ENCODE data around the gene MDH1. TPM values are rescaled to one million over a fixed set of nuclear protein-coding genes. Genes with fewer than 3 reads are reported as not detected.

MDH1 gene
- polyA plus RNA-seq, 2 of the 4 experiments (the other 2 are of a cell fraction), result 220 to 425 TPM

DNA sequence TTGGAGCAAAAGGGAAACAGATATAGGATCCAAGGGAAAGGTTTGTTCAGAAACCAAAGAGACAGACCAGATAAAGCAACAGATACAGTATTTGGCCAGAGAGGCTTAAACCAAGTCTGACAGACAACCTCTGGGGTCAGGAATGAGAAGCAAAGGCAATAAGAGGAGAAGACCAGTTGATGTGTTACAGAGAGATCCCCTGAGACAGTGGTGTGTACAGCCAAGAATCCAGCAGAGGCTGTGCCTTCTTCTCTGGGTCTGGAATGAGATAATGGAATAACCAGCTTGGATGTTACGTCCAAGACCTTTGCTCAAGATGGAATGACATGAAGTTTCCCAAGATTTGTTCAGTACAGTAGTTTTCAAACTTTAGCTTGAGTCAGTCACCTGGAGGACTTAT lies 61.1 kb downstream of the MDH1 start:
- ChIA-PET CTCF (no interaction called here), POLR2A (no interaction called here)
- H3K4me1 ChIP-seq, result no peaks in the 10 kb centered on the region
- no peak for ATAC-seq
- FAIRE-seq, result no peak
- no peak for DNase-seq (ENCODE audit: low read depth in 1 of 2, low spot score in 1 of 2)
- TF ChIP-seq RCOR1 (IDR thresholded peaks at IDR 0.05; ENCODE audit: low read depth, low read length) (no peak), KDM5A (IDR thresholded peaks at IDR 0.05) (no peak), CEBPB (IDR thresholded peaks at IDR 0.05) (no peak), RNF2 (IDR thresholded peaks at IDR 0.05; ENCODE audit: borderline replicate concordance, low read depth) (no peak), FOXS1 (CRISPR knock-in tag; IDR thresholded peaks at IDR 0.05) (no peak), MAFK (IDR thresholded peaks at IDR 0.05; ENCODE audit: partially characterized antibody) (no peak), HOXB5 (CRISPR knock-in tag; IDR thresholded peaks at IDR 0.05) (no peak), ZSCAN20 (CRISPR knock-in tag; IDR thresholded peaks at IDR 0.05) (no peak)
- TF ChIP-seq, protein P1, sequence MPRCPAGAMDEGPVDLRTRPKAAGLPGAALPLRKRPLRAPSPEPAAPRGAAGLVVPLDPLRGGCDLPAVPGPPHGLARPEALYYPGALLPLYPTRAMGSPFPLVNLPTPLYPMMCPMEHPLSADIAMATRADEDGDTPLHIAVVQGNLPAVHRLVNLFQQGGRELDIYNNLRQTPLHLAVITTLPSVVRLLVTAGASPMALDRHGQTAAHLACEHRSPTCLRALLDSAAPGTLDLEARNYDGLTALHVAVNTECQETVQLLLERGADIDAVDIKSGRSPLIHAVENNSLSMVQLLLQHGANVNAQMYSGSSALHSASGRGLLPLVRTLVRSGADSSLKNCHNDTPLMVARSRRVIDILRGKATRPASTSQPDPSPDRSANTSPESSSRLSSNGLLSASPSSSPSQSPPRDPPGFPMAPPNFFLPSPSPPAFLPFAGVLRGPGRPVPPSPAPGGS (IDR thresholded peaks at IDR 0.05), result no peak
- WGBS (ENCODE audit: missing lambda C conversion rate), result 17% methylated on average over 1 of the region's 1 CpG
- H3K4me3 ChIP-seq, result no peak overlapping the region
- H3K9me3 ChIP-seq, result peaks cover 5% of the 10 kb centered on the region
- H3K4me2 ChIP-seq, result no peak overlapping the region
- no peak overlapping the region for H3K27ac ChIP-seq

DNA sequence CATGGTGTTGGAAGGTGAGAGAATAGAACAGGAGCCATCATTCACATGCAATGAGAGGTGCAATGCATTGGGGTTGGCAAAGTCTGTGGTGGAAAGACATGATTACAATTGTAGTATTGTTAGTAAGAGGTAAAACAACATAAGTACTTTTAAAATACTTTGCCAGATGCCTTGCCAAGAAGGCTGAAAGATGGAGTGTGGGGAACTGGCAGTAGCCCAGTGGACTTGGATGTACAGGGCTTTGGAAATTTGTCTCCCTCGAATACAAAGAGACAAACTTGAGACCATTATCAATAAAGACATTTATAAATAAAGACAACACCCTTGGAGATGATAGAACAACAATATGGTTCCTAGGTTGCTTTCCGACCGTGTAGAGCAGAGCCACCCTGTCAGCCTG lies 62.0 kb downstream of the MDH1 start:
- Histone ChIP-seq H3K27ac (no peak overlapping the region), H3K9me3 (peaks cover 5% of the 10 kb centered on the region), H3K4me1 (no peaks in the 10 kb centered on the region), H3K4me2 (no peak overlapping the region), H3K4me3 (no peak overlapping the region)
- no peak for FAIRE-seq
- DNase-seq (ENCODE audit: low read depth in 1 of 2, low spot score in 1 of 2), result no peak
- POLR2A ChIA-PET, result no interaction called here
- WGBS (ENCODE audit: missing lambda C conversion rate), result 23% methylated on average over 3 of the region's 3 CpGs
- ATAC-seq, result no peak
- CTCF ChIA-PET, result no interaction called here
- TF ChIP-seq, protein P2, sequence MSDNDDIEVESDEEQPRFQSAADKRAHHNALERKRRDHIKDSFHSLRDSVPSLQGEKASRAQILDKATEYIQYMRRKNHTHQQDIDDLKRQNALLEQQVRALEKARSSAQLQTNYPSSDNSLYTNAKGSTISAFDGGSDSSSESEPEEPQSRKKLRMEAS (IDR thresholded peaks at IDR 0.05), result no peak
- no peak for TF ChIP-seq HOXA7 (CRISPR knock-in tag; IDR thresholded peaks at IDR 0.05)
- TF ChIP-seq HOXB13 (CRISPR knock-in tag; IDR thresholded peaks at IDR 0.05; ENCODE audit: low read depth), result no peak
- TF ChIP-seq, protein P1 (IDR thresholded peaks at IDR 0.05), result no peak
- TF ChIP-seq POLR2A (IDR thresholded peaks at IDR 0.05; ENCODE audit: low read length), result no peak
- TF ChIP-seq, protein P3, sequence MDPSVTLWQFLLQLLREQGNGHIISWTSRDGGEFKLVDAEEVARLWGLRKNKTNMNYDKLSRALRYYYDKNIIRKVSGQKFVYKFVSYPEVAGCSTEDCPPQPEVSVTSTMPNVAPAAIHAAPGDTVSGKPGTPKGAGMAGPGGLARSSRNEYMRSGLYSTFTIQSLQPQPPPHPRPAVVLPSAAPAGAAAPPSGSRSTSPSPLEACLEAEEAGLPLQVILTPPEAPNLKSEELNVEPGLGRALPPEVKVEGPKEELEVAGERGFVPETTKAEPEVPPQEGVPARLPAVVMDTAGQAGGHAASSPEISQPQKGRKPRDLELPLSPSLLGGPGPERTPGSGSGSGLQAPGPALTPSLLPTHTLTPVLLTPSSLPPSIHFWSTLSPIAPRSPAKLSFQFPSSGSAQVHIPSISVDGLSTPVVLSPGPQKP (IDR thresholded peaks at IDR 0.05; ENCODE audit: low read depth, low read length), result no peak
- no peak for TF ChIP-seq RAD21 (conservative IDR thresholded peaks at IDR 0.05 in 1 of 2, IDR thresholded peaks at IDR 0.05 in 1 of 2)

DNA sequence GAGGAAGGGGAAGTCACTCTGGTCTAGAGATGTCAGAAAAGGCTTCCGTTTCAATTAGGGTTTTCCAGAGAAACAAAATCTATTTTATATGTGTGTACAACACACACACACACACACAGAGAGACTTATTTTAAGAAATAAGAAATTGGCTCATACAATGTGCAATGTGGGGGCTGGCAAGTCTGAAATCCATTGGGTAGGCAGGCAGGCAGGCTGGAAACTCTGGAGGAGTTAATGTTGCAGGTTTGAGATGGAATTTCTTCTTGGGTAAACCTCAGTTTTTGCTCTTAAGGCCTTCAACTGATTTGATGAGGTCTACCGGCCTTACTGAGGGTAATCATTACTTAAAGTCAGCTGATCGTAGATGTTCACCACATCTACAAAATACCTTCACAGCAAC lies 62.6 kb downstream of the MDH1 start:
- 40% methylated on average over 3 of the region's 3 CpGs for WGBS (ENCODE audit: missing lambda C conversion rate)
- no peak for TF ChIP-seq TP53 (CRISPR knock-in tag; IDR thresholded peaks at IDR 0.05)
- TF ChIP-seq SREBF2 (IDR thresholded peaks at IDR 0.05), result no peak
- TF ChIP-seq BHLHE40 (IDR thresholded peaks at IDR 0.05; ENCODE audit: low read depth, low read length), result no peak
- TF ChIP-seq HOXA7 (CRISPR knock-in tag; IDR thresholded peaks at IDR 0.05), result no peak
- TF ChIP-seq, protein P4, sequence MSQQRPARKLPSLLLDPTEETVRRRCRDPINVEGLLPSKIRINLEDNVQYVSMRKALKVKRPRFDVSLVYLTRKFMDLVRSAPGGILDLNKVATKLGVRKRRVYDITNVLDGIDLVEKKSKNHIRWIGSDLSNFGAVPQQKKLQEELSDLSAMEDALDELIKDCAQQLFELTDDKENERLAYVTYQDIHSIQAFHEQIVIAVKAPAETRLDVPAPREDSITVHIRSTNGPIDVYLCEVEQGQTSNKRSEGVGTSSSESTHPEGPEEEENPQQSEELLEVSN (IDR thresholded peaks at IDR 0.05; ENCODE audit: borderline replicate concordance, low read depth), result no peak
- TF ChIP-seq RFX5 (IDR thresholded peaks at IDR 0.05), result no peak
- TF ChIP-seq FOXS1 (CRISPR knock-in tag; IDR thresholded peaks at IDR 0.05), result no peak
- TF ChIP-seq JUN (IDR thresholded peaks at IDR 0.05), result no peak
- TF ChIP-seq RNF2 (IDR thresholded peaks at IDR 0.05; ENCODE audit: borderline replicate concordance, low read depth), result no peak
- TF ChIP-seq, protein P5, sequence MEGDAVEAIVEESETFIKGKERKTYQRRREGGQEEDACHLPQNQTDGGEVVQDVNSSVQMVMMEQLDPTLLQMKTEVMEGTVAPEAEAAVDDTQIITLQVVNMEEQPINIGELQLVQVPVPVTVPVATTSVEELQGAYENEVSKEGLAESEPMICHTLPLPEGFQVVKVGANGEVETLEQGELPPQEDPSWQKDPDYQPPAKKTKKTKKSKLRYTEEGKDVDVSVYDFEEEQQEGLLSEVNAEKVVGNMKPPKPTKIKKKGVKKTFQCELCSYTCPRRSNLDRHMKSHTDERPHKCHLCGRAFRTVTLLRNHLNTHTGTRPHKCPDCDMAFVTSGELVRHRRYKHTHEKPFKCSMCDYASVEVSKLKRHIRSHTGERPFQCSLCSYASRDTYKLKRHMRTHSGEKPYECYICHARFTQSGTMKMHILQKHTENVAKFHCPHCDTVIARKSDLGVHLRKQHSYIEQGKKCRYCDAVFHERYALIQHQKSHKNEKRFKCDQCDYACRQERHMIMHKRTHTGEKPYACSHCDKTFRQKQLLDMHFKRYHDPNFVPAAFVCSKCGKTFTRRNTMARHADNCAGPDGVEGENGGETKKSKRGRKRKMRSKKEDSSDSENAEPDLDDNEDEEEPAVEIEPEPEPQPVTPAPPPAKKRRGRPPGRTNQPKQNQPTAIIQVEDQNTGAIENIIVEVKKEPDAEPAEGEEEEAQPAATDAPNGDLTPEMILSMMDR (IDR thresholded peaks at IDR 0.05), result no peak
- TF ChIP-seq, protein P6, sequence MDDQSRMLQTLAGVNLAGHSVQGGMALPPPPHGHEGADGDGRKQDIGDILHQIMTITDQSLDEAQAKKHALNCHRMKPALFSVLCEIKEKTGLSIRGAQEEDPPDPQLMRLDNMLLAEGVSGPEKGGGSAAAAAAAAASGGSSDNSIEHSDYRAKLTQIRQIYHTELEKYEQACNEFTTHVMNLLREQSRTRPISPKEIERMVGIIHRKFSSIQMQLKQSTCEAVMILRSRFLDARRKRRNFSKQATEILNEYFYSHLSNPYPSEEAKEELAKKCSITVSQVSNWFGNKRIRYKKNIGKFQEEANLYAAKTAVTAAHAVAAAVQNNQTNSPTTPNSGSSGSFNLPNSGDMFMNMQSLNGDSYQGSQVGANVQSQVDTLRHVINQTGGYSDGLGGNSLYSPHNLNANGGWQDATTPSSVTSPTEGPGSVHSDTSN (IDR thresholded peaks at IDR 0.05), result no peak
- no peak for TF ChIP-seq FOSL2 (IDR thresholded peaks at IDR 0.05)
- no peak for TF ChIP-seq FOSL2 (CRISPR knock-in tag; IDR thresholded peaks at IDR 0.05)
- TF ChIP-seq, protein P7, sequence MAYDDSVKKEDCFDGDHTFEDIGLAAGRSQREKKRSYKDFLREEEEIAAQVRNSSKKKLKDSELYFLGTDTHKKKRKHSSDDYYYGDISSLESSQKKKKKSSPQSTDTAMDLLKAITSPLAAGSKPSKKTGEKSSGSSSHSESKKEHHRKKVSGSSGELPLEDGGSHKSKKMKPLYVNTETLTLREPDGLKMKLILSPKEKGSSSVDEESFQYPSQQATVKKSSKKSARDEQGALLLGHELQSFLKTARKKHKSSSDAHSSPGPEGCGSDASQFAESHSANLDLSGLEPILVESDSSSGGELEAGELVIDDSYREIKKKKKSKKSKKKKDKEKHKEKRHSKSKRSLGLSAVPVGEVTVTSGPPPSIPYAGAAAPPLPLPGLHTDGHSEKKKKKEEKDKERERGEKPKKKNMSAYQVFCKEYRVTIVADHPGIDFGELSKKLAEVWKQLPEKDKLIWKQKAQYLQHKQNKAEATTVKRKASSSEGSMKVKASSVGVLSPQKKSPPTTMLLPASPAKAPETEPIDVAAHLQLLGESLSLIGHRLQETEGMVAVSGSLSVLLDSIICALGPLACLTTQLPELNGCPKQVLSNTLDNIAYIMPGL (CRISPR knock-in tag; IDR thresholded peaks at IDR 0.05; ENCODE audit: borderline replicate concordance), result no peak

More for the DNA sequence above, 62.6 kb downstream of the MDH1 start:
- Histone ChIP-seq H3K27ac (no peak overlapping the region), H3K9me3 (peaks cover 8% of the 10 kb centered on the region), H3K4me2 (no peak overlapping the region), H3K4me1 (no peaks in the 10 kb centered on the region), H3K4me3 (no peak overlapping the region)
- ChIA-PET POLR2A (no interaction called here), CTCF (no interaction called here)
- ATAC-seq (no peak), DNase-seq (ENCODE audit: low read depth in 1 of 2, low spot score in 1 of 2) (no peak), FAIRE-seq (no peak)

All from A549 (cell line).